NCI-H748 (cell line): ENCODE measurements around the gene RERE.
A peak's percentile ranks its signal among the peaks of the same experiment; 100 is the strongest.

Experiments used
- DNase-seq: peaks from one replicate; lab custom pipeline; 2025; ENCODE audit not compliant: unreplicated experiment; lab: John Stamatoyannopoulos, UW

RERE gene

GRCh38 chr1:8358897-8359616, 458.4 kb downstream of the RERE start:
- no peak for DNase-seq

GRCh38 chr1:8358241-8358896, 459.1 kb downstream of the RERE start:
- no peak for DNase-seq

GRCh38 chr1:8357329-8358101, 459.9 kb downstream of the RERE start:
- no peak for DNase-seq

- DNase-seq = no peak
Measured at GRCh38 chr1:8356256-8357209, 460.9 kb downstream of the RERE start.

- DNase-seq = no peak
Measured at GRCh38 chr1:8355439-8356255, 461.8 kb downstream of the RERE start.

GRCh38 chr1:8354038-8354437, 463.4 kb downstream of the RERE start:
- DNase-seq = no peak

- DNase-seq = no peak
Measured at GRCh38 chr1:8352886-8353785, 464.3 kb downstream of the RERE start.

- DNase-seq = no peak
Measured at GRCh38 chr1:8352471-8352845, 465.0 kb downstream of the RERE start.

GRCh38 chr1:8351693-8352470, 465.6 kb downstream of the RERE start:
- DNase-seq = peak; percentile 4

GRCh38 chr1:8350914-8351684, 466.3 kb downstream of the RERE start:
- DNase-seq = no peak

- peak; percentile 5 for DNase-seq
Measured at GRCh38 chr1:8349961-8350360, 467.5 kb downstream of the RERE start.

- no peak for DNase-seq
Measured at GRCh38 chr1:8349473-8349865, 468.0 kb downstream of the RERE start.

GRCh38 chr1:8348777-8349472, 468.5 kb downstream of the RERE start:
- peak; percentile 57 for DNase-seq

GRCh38 chr1:8348047-8348776, 469.2 kb downstream of the RERE start:
- DNase-seq = no peak

GRCh38 chr1:8347635-8348034, 469.8 kb downstream of the RERE start:
- DNase-seq = no peak
